ENCODE measurements around the gene SEMA6A. TPM values are rescaled to one million over a fixed set of nuclear protein-coding genes. Genes with fewer than 3 reads are reported as not detected.

The SEMA6A gene
- total RNA-seq, 1 donor from 2014 or later = 2.6 TPM

- no peaks in the 10 kb centered on the region for H3K27me3 Mint-ChIP-seq (ENCODE audit: unreplicated experiment)
- H3K9me3 Mint-ChIP-seq (ENCODE audit: unreplicated experiment) = no peaks in the 10 kb centered on the region
- peaks cover 5% of the 10 kb centered on the region for H3K36me3 Mint-ChIP-seq (ENCODE audit: unreplicated experiment)
- H3K27ac Mint-ChIP-seq (ENCODE audit: unreplicated experiment) = no peak overlapping the region
- H3K4me1 Mint-ChIP-seq (ENCODE audit: unreplicated experiment) = peaks cover 18% of the 10 kb centered on the region
- TF ChIP-seq CTCF (IDR thresholded peaks at IDR 0.05) = no peak
- DNase-seq (ENCODE audit: extremely low spot score, unreplicated experiment) = no peak
- H3K4me3 Mint-ChIP-seq (ENCODE audit: unreplicated experiment) = no peak overlapping the region
These were observed 86.1 kb downstream of the SEMA6A start for GRCh38 chr5:116488356-116489041.

- TF ChIP-seq CTCF (IDR thresholded peaks at IDR 0.05) = no peak
- H3K4me3 Mint-ChIP-seq (ENCODE audit: unreplicated experiment) = no peak overlapping the region
- no peaks in the 10 kb centered on the region for H3K27me3 Mint-ChIP-seq (ENCODE audit: unreplicated experiment)
- DNase-seq (ENCODE audit: extremely low spot score, unreplicated experiment) = no peak
- peaks cover 5% of the 10 kb centered on the region for H3K36me3 Mint-ChIP-seq (ENCODE audit: unreplicated experiment)
- H3K9me3 Mint-ChIP-seq (ENCODE audit: unreplicated experiment) = no peaks in the 10 kb centered on the region
- H3K4me1 Mint-ChIP-seq (ENCODE audit: unreplicated experiment) = peaks cover 13% of the 10 kb centered on the region
- H3K27ac Mint-ChIP-seq (ENCODE audit: unreplicated experiment) = no peak overlapping the region
These were observed 87.6 kb downstream of the SEMA6A start for GRCh38 chr5:116487045-116487444.

- peaks cover 8% of the 10 kb centered on the region for H3K4me1 Mint-ChIP-seq (ENCODE audit: unreplicated experiment)
- no peaks in the 10 kb centered on the region for H3K9me3 Mint-ChIP-seq (ENCODE audit: unreplicated experiment)
- H3K27ac Mint-ChIP-seq (ENCODE audit: unreplicated experiment) = no peak overlapping the region
- DNase-seq (ENCODE audit: extremely low spot score, unreplicated experiment) = no peak
- H3K36me3 Mint-ChIP-seq (ENCODE audit: unreplicated experiment) = peaks cover 5% of the 10 kb centered on the region
- H3K4me3 Mint-ChIP-seq (ENCODE audit: unreplicated experiment) = no peak overlapping the region
- no peaks in the 10 kb centered on the region for H3K27me3 Mint-ChIP-seq (ENCODE audit: unreplicated experiment)
- no peak for TF ChIP-seq CTCF (IDR thresholded peaks at IDR 0.05)
These were observed 88.0 kb downstream of the SEMA6A start for GRCh38 chr5:116486588-116486987.

- peaks cover 8% of the 10 kb centered on the region for H3K36me3 Mint-ChIP-seq (ENCODE audit: unreplicated experiment)
- H3K27me3 Mint-ChIP-seq (ENCODE audit: unreplicated experiment) = no peaks in the 10 kb centered on the region
- no peak for TF ChIP-seq CTCF (IDR thresholded peaks at IDR 0.05)
- H3K4me3 Mint-ChIP-seq (ENCODE audit: unreplicated experiment) = no peak overlapping the region
- H3K9me3 Mint-ChIP-seq (ENCODE audit: unreplicated experiment) = peaks cover 4% of the 10 kb centered on the region
- no peak overlapping the region for H3K27ac Mint-ChIP-seq (ENCODE audit: unreplicated experiment)
- no peak for DNase-seq (ENCODE audit: extremely low spot score, unreplicated experiment)
- no peaks in the 10 kb centered on the region for H3K4me1 Mint-ChIP-seq (ENCODE audit: unreplicated experiment)
These were observed 90.0 kb downstream of the SEMA6A start for GRCh38 chr5:116484645-116485044.

- no peak overlapping the region for H3K27ac Mint-ChIP-seq (ENCODE audit: unreplicated experiment)
- no peaks in the 10 kb centered on the region for H3K4me1 Mint-ChIP-seq (ENCODE audit: unreplicated experiment)
- peaks cover 5% of the 10 kb centered on the region for H3K36me3 Mint-ChIP-seq (ENCODE audit: unreplicated experiment)
- H3K9me3 Mint-ChIP-seq (ENCODE audit: unreplicated experiment) = peaks cover 4% of the 10 kb centered on the region
- DNase-seq (ENCODE audit: extremely low spot score, unreplicated experiment) = no peak
- H3K4me3 Mint-ChIP-seq (ENCODE audit: unreplicated experiment) = no peak overlapping the region
- no peaks in the 10 kb centered on the region for H3K27me3 Mint-ChIP-seq (ENCODE audit: unreplicated experiment)
- TF ChIP-seq CTCF (IDR thresholded peaks at IDR 0.05) = no peak
These were observed 92.2 kb downstream of the SEMA6A start for GRCh38 chr5:116482394-116482793.

Data from osteocyte (in vitro differentiated cells).